PFSK-1 (cell line): ENCODE data around the gene SOX5.

Experiments used
- REST ChIP-seq, 2 experiments: IDR thresholded peaks; 2 replicates each; pipeline versions ENCODE4 v1.6.1 to v1.8.0; 2011 to 2012; ENCODE audit warnings: low read depth in 2 of 2, low read length in 2 of 2, control low read depth in 1 of 2, inconsistent platforms in 1 of 2, mild to moderate bottlenecking in 1 of 2, moderate library complexity in 1 of 2; ENCODE audit not compliant: insufficient read depth in 1 of 2
- SIN3A ChIP-seq: IDR thresholded peaks from 2 replicates; pipeline ENCODE4 v1.6.1; 2012; ENCODE audit warnings: mild to moderate bottlenecking, low read length, moderate library complexity, borderline replicate concordance; ENCODE audit not compliant: insufficient read depth
- TAF1 ChIP-seq: IDR thresholded peaks from 2 replicates; pipeline ENCODE4 v1.6.1; 2012; ENCODE audit warnings: low read length, control low read depth, borderline replicate concordance; ENCODE audit not compliant: insufficient read depth

- no peak for TF ChIP-seq REST (IDR thresholded peaks at IDR 0.05; ENCODE audit: insufficient read depth in 1 of 2, low read depth in 2 of 2, low read length in 2 of 2)
- TF ChIP-seq TAF1, result no peak
- no peak for TF ChIP-seq SIN3A
Measured at GRCh38 chr12:23810329-23810902, 139.1 kb downstream of the SOX5 start.
